Measurements from ENCODE around the gene MCL1. TPM values are rescaled to one million over a fixed set of nuclear protein-coding genes. Genes with fewer than 3 reads are reported as not detected.

MCL1 gene
- total RNA-seq, 2 donors from 2014 or later = 161 to 168 TPM

DNA sequence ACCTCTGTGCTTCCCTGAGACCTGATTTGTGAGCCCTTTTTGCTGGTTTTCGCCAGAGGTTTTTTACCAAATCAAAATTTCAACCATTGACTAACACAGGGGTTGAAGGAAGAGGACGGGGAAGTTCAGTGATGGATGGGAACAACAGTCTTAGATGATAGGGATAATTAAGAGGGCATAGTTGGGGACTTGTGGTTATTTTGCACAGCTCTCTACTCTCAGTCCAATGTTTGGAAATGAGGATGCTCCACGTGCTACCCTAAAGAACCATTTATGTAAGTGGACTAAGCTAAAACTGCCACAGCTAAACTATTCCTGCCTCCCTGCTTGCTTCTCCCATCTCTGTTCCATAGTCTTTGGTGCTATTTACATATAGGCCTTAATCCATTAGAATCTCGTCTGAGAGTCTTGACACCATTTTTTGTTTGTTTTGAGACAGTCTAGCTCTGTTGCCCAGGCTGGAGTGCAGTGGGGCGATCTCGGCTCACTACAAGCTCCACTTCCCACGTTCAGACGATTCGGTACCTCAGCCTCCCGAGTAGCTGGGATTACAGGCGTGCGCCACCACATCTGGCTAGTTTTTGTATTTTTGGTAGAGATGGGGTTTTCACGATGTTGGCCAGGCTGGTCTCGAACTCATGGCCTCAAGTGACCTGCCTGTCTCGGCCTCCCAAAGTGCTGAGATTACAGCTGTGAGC lies 684 bp upstream of the MCL1 start:
- no peaks in the 10 kb centered on the region for H3K36me3 ChIP-seq
- peak overlapping the region; percentile 98 to 100 for H3K27ac ChIP-seq
- H3K4me3 ChIP-seq = peak overlapping the region; percentile 88 to 93
- WGBS = 70% methylated on average over 15 of the region's 15 CpGs
- DNase-seq (ENCODE audit: low spot score) = no peak
- no peaks in the 10 kb centered on the region for H3K4me1 ChIP-seq (replicated peaks)
- H3K9me3 ChIP-seq = no peaks in the 10 kb centered on the region
- intact Hi-C loops (cut with DNase I) = loop anchor here (2.0 to 5.0 kb wide), 2 partner anchors 17 to 47 kb away; partner anchors contain the start of gene ENSA
- H3K27me3 ChIP-seq (replicated peaks; ENCODE audit: insufficient read depth) = no peaks in the 10 kb centered on the region
- TF ChIP-seq POLR2A (IDR thresholded peaks at IDR 0.05) (no peak), POLR2AphosphoS5 (IDR thresholded peaks at IDR 0.05) (no peak)
- TF ChIP-seq, protein P1, sequence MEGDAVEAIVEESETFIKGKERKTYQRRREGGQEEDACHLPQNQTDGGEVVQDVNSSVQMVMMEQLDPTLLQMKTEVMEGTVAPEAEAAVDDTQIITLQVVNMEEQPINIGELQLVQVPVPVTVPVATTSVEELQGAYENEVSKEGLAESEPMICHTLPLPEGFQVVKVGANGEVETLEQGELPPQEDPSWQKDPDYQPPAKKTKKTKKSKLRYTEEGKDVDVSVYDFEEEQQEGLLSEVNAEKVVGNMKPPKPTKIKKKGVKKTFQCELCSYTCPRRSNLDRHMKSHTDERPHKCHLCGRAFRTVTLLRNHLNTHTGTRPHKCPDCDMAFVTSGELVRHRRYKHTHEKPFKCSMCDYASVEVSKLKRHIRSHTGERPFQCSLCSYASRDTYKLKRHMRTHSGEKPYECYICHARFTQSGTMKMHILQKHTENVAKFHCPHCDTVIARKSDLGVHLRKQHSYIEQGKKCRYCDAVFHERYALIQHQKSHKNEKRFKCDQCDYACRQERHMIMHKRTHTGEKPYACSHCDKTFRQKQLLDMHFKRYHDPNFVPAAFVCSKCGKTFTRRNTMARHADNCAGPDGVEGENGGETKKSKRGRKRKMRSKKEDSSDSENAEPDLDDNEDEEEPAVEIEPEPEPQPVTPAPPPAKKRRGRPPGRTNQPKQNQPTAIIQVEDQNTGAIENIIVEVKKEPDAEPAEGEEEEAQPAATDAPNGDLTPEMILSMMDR (IDR thresholded peaks at IDR 0.05) = no peak

DNA sequence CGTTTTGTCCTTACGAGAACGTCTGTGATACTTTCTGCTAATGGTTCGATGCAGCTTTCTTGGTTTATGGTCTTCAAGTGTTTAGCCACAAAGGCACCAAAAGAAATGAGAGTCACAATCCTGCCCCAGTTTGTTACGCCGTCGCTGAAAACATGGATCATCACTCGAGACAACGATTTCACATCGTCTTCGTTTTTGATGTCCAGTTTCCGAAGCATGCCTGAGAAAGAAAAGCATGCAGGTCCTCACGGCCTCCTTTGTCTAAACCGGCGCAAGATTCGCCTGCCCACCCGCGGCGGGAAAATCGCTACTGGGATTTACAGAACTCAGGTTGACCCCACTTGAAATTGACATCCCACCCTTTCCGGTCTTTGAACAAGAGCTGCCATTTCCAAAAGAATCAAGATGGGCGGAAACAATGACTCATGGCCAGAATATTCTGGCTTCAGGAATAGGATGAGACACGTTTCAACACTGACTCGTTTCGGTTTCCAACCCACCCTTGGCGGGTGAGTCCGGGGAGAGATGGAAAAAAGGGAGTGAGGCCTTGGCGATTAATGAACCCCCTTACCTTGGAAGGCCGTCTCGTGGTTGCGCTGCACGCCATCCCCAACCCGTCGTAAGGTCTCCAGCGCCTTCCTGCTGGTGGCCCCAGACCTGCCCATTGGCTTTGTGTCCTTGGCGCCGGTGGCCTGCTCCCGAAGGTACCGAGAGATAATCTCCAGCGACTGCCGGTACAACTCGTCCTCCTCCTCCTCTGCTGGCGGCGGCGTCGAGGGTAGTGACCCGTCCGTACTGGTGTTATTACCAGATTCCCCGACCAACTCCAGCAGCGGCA lies 919 bp downstream of the MCL1 start:
- peak; percentile 80 for TF ChIP-seq POLR2AphosphoS5 (IDR thresholded peaks at IDR 0.05)
- TF ChIP-seq, protein P1 (IDR thresholded peaks at IDR 0.05) = no peak
- TF ChIP-seq POLR2A (IDR thresholded peaks at IDR 0.05) = peak; percentile 11
- H3K9me3 ChIP-seq = no peaks in the 10 kb centered on the region
- peaks cover 5% of the 10 kb centered on the region for H3K4me1 ChIP-seq (replicated peaks)
- no peaks in the 10 kb centered on the region for H3K36me3 ChIP-seq
- intact Hi-C loops (cut with DNase I) = loop anchor here (2.0 to 5.0 kb wide), 2 partner anchors 16 to 49 kb away; partner anchors contain the start of gene ENSA
- peak overlapping the region; percentile 98 to 100 for H3K27ac ChIP-seq
- DNase-seq (ENCODE audit: low spot score) = peak; percentile 49
- peak overlapping the region; percentile 88 to 93 for H3K4me3 ChIP-seq
- no peaks in the 10 kb centered on the region for H3K27me3 ChIP-seq (replicated peaks; ENCODE audit: insufficient read depth)
- WGBS = under 1% methylated on average over 50 of the region's 50 CpGs

DNA sequence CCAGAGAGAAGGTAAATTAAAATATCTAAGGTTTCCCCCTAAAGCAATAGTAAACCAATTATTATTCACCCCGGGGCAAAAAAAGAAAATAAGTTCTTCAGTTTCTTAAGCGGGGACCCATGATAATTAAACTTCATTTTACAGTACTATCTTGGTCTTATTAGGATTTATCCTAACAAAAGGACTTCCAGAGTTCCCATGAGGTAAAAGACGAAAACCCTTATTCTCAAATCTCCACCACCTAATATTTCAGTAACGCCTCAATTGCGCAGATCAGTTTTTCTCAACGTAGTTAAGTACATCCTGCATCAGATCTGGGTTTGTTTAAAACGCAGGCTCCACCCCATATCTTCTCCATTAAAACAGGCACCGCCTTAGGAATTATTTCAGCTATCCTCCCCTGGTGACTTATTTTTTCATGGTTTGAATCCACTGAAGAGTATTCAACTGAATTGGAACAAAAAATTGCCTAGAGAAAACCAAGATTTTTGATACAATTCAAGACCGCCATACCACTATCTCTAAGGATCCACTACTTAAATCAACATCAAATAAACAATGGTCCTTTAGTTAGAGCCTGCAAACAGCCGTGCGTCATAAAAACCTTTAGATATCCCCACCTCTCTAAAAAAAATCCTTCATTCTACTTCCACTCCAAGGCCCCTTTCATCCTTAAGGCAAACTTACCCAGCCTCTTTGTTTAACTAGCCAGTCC lies 1.7 kb downstream of the MCL1 start:
- no peak for DNase-seq (ENCODE audit: low spot score)

DNA sequence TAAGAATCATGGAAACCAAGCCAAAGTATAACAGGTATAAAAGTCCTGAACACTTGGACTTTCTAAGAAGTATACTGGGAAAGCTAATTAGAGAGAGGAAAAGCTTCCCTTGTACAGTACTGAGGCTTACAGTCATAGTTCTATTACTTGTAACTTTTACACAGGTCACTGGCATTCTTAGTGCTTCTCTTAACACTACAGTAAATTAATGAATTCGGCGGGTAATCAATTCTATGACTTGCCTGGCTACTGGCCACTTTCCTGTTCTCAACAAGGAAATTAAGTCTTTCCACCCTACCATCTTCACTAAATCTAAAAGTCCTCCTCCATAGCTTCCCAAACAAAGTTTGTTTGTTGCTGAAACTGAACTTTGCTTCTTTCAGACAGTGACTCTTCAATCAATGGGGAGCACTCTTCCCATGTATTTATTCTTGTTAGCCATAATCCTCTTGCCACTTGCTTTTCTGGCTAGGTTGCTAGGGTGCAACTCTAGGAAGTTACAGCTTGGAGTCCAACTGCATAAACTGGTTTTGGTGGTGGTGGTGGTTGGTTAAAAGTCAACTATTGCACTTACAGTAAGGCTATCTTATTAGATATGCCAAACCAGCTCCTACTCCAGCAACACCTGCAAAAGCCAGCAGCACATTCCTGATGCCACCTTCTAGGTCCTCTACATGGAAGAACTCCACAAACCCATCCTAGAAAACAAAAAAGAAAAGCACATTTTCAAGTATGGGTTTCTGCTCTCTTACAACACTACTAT lies 2.4 kb downstream of the MCL1 start:
- Histone ChIP-seq H3K27me3 (replicated peaks; ENCODE audit: insufficient read depth) (no peaks in the 10 kb centered on the region), H3K27ac (peak overlapping the region; percentile 98 to 100), H3K36me3 (no peaks in the 10 kb centered on the region), H3K4me1 (replicated peaks) (peaks cover 9% of the 10 kb centered on the region), H3K9me3 (no peaks in the 10 kb centered on the region), H3K4me3 (peak overlapping the region; percentile 88 to 93)
- DNase-seq (ENCODE audit: low spot score) = peak; percentile 58
- intact Hi-C loops (cut with DNase I) = loop anchor here (5.0 kb wide), 1 partner anchor 50 kb away; the partner anchor contains the start of gene ENSA
- TF ChIP-seq, protein P1 (IDR thresholded peaks at IDR 0.05) = no peak
- TF ChIP-seq POLR2AphosphoS5 (IDR thresholded peaks at IDR 0.05) (peak; percentile 79), POLR2A (IDR thresholded peaks at IDR 0.05) (no peak)
- WGBS = 4% methylated on average over 2 of the region's 2 CpGs

More for the DNA sequence above, 1.7 kb downstream of the MCL1 start:
- Histone ChIP-seq H3K4me3 (peak overlapping the region; percentile 88 to 93), H3K27me3 (replicated peaks; ENCODE audit: insufficient read depth) (no peaks in the 10 kb centered on the region), H3K9me3 (no peaks in the 10 kb centered on the region), H3K4me1 (replicated peaks) (peaks cover 9% of the 10 kb centered on the region), H3K27ac (peak overlapping the region; percentile 98 to 100), H3K36me3 (no peaks in the 10 kb centered on the region)
- 2% methylated on average over 11 of the region's 11 CpGs for WGBS
- intact Hi-C loops (cut with DNase I) = loop anchor here (2.0 to 5.0 kb wide), 2 partner anchors 15 to 50 kb away; partner anchors contain the start of gene ENSA
- TF ChIP-seq POLR2A (IDR thresholded peaks at IDR 0.05) (peak; percentile 39), POLR2AphosphoS5 (IDR thresholded peaks at IDR 0.05) (peak; percentile 66)
- TF ChIP-seq, protein P1 (IDR thresholded peaks at IDR 0.05) = peak in 1 of 4 experiments; percentile 4

Data from prostate gland (tissue), 2 donors.